IPS-15b (cell line): ENCODE measurements around the gene KIRREL3.

Source experiments
- H3K27me3 ChIP-seq: one replicate; pipeline ENCODE4 v1.6.1; 2013; ENCODE audit warnings: low read length; ENCODE audit not compliant: control insufficient read depth, insufficient read depth
- H3K36me3 ChIP-seq: one replicate; pipeline ENCODE4 v1.6.1; 2013; ENCODE audit warnings: low read length; ENCODE audit not compliant: control insufficient read depth, insufficient read depth
- H3K4me1 ChIP-seq: one replicate; pipeline ENCODE4 v1.6.1; 2013; ENCODE audit warnings: mild to moderate bottlenecking, low read length; ENCODE audit not compliant: control insufficient read depth, insufficient read depth
- H3K4me3 ChIP-seq: one replicate; pipeline ENCODE4 v1.5.1; 2013; ENCODE audit warnings: low read depth, low read length
- H3K9ac ChIP-seq: one replicate; pipeline ENCODE4 v1.6.1; 2013; ENCODE audit warnings: low read depth, mild to moderate bottlenecking, low read length
- H3K9me3 ChIP-seq: one replicate; pipeline ENCODE4 v1.6.1; 2013; ENCODE audit warnings: mild to moderate bottlenecking, low read length; ENCODE audit not compliant: control insufficient read depth, insufficient read depth

KIRREL3 gene

DNA sequence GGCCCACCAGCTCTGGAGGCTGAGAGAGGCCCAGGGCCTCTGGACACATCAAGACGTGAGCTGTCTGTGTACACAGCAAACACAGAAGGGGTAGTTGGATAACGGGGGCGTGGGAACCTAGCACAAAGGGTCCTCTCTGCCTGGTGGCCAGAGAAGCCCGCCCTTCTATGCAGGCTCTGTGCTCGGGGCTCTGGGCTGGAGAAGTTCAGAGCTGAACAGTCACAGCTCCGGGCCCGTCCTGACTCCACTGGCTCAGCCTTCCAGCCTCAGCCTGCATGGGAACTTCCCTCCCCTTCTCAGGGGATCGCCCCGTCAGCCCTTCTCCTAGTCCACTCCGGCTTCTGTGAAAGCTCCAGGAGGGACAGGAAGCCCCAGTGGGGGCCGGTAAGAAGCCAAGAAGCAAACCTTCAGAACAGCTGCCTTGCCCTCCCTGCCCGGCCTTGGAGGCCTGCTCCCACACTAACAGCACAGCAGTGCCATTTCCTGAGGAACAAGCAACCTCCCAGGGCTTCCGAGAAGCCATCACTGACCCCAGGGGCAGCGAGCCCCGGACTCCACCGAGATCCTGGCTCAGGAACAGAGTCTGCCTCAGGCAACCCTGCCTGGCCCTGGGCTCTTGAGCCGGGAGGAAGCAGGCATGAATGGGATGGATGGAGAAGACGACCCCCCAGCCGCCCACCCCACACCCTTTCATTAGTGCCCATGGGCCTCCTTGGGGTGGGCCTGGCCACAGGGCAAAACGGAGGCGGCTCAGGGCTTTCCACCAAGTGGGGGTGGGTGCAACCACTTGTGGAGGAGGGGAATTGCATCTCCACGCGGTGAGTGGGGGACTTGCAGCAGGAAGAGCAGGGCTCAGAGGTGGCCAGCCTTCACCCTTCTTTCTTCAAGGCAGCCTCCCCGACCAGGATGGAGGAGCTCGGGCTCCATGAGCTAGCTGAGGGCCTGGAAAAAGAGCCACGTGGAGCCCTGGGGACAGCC is 525.3 kb downstream of the KIRREL3 start:
- no peaks in the 10 kb centered on the region for H3K36me3 ChIP-seq
- no peaks in the 10 kb centered on the region for H3K9me3 ChIP-seq
- no peaks in the 10 kb centered on the region for H3K27me3 ChIP-seq
- no peak overlapping the region for H3K4me3 ChIP-seq
- no peak overlapping the region for H3K9ac ChIP-seq
- no peaks in the 10 kb centered on the region for H3K4me1 ChIP-seq

DNA sequence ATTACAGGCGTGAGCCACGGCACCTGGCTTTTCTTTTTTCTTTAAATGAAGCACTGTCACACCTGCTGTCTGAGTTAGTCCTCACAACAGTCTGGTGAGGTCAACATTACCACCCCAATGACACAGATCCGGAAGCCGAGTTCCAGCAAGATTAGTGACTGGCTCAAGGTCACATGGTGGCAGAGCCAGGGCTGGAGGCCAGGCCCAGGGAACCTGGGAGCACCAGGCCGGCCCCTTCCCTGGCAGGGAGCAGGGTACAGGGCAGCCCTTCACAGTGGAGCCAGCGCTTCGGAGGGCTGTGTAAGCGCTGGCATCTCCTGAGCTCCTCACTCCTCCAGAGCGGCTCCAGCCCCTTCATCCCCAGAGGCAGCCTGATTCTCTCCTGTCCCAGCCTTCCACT is 526.4 kb downstream of the KIRREL3 start:
- no peaks in the 10 kb centered on the region for H3K4me1 ChIP-seq
- no peaks in the 10 kb centered on the region for H3K36me3 ChIP-seq
- no peaks in the 10 kb centered on the region for H3K9me3 ChIP-seq
- no peak overlapping the region for H3K4me3 ChIP-seq
- H3K27me3 ChIP-seq, result no peaks in the 10 kb centered on the region
- H3K9ac ChIP-seq, result no peak overlapping the region

DNA sequence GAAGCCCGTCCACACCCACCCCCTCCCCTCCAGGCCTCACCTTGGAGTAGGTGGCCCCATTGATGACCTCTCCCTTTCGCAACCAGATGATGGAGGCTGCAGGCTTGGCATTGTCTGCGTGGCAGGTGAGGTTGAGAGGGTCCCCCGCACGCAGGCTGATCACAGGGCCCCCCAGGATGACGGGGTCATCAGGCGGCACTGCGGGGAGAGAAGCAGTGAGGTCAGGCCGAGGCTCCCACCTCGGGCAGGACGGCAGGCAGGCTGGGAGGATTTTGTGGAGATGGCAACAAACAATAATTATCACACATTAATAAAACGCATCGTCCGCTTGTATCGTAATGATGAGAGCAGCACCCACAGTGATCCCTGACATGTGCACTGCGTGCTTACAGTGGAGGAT is 527.3 kb downstream of the KIRREL3 start:
- H3K9ac ChIP-seq, result no peak overlapping the region
- H3K36me3 ChIP-seq, result no peaks in the 10 kb centered on the region
- H3K27me3 ChIP-seq, result no peaks in the 10 kb centered on the region
- no peaks in the 10 kb centered on the region for H3K9me3 ChIP-seq
- no peak overlapping the region for H3K4me3 ChIP-seq
- H3K4me1 ChIP-seq, result no peaks in the 10 kb centered on the region

- Histone ChIP-seq H3K36me3 (no peaks in the 10 kb centered on the region), H3K9ac (no peak overlapping the region), H3K27me3 (no peaks in the 10 kb centered on the region), H3K4me3 (no peak overlapping the region), H3K9me3 (no peaks in the 10 kb centered on the region), H3K4me1 (no peaks in the 10 kb centered on the region)
Observed at GRCh38 chr11:126469311-126469710, 531.3 kb downstream of the KIRREL3 start.

GRCh38 chr11:126468102-126468521 is 532.5 kb downstream of the KIRREL3 start:
- H3K36me3 ChIP-seq, result no peaks in the 10 kb centered on the region
- H3K9ac ChIP-seq, result no peak overlapping the region
- no peak overlapping the region for H3K4me3 ChIP-seq
- H3K9me3 ChIP-seq, result no peaks in the 10 kb centered on the region
- no peaks in the 10 kb centered on the region for H3K27me3 ChIP-seq
- H3K4me1 ChIP-seq, result no peaks in the 10 kb centered on the region

- Histone ChIP-seq H3K9me3 (no peaks in the 10 kb centered on the region), H3K27me3 (no peaks in the 10 kb centered on the region), H3K4me3 (no peak overlapping the region), H3K9ac (no peak overlapping the region), H3K4me1 (no peaks in the 10 kb centered on the region), H3K36me3 (no peaks in the 10 kb centered on the region)
Observed at GRCh38 chr11:126467471-126467870, 533.1 kb downstream of the KIRREL3 start.

DNA sequence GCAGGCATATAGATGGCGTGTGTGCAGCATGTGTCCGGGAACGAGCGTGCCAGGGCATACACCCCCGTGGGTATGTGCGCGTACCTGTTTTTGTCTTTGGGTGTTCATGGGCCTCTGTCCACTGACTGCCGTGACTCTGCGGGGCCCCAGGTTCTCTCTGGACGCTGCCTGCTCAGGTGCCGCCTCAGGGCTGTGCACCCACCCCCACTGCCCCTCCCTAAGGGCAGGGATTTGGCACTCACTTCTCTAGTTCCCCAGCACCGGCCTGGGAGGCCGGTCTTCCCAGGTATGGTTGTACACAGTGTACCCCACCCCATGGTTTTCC is 533.6 kb downstream of the KIRREL3 start:
- no peaks in the 10 kb centered on the region for H3K27me3 ChIP-seq
- H3K9me3 ChIP-seq, result no peaks in the 10 kb centered on the region
- no peaks in the 10 kb centered on the region for H3K36me3 ChIP-seq
- no peak overlapping the region for H3K9ac ChIP-seq
- H3K4me1 ChIP-seq, result no peaks in the 10 kb centered on the region
- no peak overlapping the region for H3K4me3 ChIP-seq

DNA sequence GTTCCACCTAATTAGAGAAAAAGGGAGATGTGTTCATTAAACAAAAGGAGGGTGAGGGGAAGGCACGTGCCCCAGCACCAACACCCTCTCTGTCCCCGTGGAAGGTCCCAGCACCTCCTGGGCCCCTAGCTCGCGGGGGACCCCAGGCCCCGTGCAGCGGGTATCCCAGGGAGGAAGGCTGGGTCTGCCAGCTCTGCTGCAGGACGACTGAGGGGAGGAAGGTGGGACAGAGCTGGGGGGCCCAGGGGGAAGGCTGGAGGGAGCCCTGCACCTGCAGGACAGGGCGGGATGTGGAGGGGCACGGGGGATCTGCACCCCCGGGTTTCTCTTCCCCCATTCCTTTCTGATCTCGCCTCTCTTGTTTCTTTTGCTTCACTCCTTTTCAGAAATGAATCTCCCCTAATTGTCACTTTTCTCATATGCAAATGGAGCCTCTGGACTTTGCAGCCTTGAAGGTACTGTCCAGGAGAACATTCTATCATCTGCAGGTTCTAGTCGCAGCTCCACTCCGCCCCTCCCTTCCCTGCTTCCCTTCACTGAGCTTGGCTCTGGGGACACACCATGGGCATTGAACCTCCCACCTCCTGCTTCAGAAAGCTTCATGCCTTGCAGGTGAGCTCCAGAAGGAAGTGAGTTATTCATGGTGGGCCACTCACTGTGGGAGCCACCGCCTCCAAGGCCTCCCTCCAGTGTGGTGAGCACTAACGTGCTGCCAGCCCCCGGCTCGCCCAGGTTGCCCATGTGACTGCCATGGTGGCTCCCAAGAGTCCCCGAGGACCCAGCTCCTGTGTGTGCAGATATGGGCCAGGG is 534.1 kb downstream of the KIRREL3 start:
- Histone ChIP-seq H3K9me3 (no peaks in the 10 kb centered on the region), H3K27me3 (no peaks in the 10 kb centered on the region), H3K9ac (no peak overlapping the region)

DNA sequence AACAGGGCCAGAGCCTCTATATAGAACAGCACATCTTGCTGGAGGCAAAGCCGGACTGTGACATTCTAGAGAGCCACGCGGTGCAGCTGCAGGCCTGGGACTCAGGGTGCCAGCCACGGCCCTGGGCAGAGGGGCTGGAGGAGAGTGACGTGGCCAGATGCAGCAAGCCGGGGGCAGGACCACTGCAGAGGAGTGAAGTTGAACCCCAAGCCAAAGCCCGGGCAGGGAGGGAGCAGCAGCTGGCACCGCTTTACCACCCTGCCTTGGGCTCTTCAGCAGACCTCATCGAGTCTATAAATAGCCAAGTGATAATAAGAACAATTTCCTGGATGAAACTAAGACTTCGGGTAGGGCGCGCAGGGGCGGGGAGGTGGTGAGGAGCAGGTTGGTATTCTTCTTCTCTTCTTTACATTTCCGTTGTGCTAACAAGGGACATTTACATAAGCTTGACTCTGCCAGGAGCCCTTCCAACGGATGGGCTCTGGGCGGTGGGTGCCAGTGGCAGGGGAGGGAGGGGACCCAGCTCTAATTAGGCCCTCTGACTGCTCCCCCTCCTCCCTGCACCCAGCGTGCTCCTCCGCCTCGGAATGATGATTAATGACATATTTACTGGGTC is 534.9 kb downstream of the KIRREL3 start:
- H3K36me3 ChIP-seq, result no peaks in the 10 kb centered on the region
- no peaks in the 10 kb centered on the region for H3K27me3 ChIP-seq
- no peak overlapping the region for H3K9ac ChIP-seq
- H3K9me3 ChIP-seq, result no peaks in the 10 kb centered on the region
- no peaks in the 10 kb centered on the region for H3K4me1 ChIP-seq
- H3K4me3 ChIP-seq, result no peak overlapping the region

More for the DNA sequence above, 534.1 kb downstream of the KIRREL3 start:
- Histone ChIP-seq H3K36me3 (no peaks in the 10 kb centered on the region), H3K4me3 (no peak overlapping the region), H3K4me1 (no peaks in the 10 kb centered on the region)

DNA sequence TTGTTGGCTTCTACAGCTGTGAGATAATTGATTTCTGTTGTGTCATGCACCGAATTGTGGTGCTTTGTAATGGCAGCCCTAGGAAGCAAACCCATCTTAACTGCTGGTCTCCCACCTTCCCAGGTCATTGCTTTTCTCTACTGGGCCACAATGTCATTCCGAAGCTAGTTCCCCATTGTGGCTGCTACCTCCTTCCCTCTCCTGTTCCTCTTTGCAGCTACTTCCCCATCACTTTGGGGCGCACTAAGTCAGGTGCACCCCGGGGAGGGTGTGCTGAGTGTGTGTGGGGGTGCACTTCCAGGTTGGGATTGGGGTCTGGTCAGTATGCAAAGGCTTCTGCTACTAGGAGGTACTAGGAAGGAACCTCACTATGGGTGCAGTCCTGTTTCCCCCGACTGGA is 535.8 kb downstream of the KIRREL3 start:
- no peak overlapping the region for H3K9ac ChIP-seq
- no peaks in the 10 kb centered on the region for H3K36me3 ChIP-seq
- H3K4me3 ChIP-seq, result no peak overlapping the region
- no peaks in the 10 kb centered on the region for H3K4me1 ChIP-seq
- H3K9me3 ChIP-seq, result no peaks in the 10 kb centered on the region
- H3K27me3 ChIP-seq, result no peaks in the 10 kb centered on the region

DNA sequence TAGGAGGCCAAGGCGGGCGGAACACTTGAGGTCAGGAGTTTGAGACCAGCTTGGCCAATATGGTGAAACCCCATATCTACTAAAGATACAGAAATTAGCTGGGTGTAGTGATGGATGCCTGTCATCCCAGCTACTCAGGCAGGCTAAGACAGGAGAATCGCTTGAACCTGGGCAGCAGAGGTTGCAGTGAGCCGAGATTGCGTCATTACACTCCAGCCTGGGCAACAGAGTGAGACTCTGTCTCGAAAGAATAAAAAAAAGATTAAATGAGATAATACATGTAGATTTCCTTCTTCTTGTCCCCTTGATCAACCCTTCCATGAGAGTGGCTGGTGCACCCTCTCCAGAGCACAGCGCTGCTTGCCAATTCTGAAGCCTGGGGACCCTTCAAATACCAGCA is 538.1 kb downstream of the KIRREL3 start:
- no peaks in the 10 kb centered on the region for H3K27me3 ChIP-seq
- no peak overlapping the region for H3K4me3 ChIP-seq
- H3K36me3 ChIP-seq, result no peaks in the 10 kb centered on the region
- no peaks in the 10 kb centered on the region for H3K9me3 ChIP-seq
- H3K4me1 ChIP-seq, result no peaks in the 10 kb centered on the region
- no peak overlapping the region for H3K9ac ChIP-seq
